GM19324 (cell line): ENCODE measurements around the gene NUP133.
"Not testable (repeated sequence)": the region's sequence is repeated elsewhere in the genome, so short reads cannot be mapped to it uniquely, and the experiment has no call there.

Source experiments
- ATAC-seq: cut with Tn5 transposase; IDR thresholded peaks from one replicate; pipeline ENCODE4 v1.9.1; 2021; ENCODE audit warnings: mild to moderate bottlenecking, moderate library complexity; ENCODE audit not compliant: unreplicated experiment, low FRiP score

NUP133 gene

GRCh38 chr1:229420765-229421164, 87.4 kb downstream of the NUP133 start:
- no peak for ATAC-seq

- ATAC-seq: no peak
Measured at GRCh38 chr1:229420224-229420623, 87.9 kb downstream of the NUP133 start.

GRCh38 chr1:229418586-229418985, 89.6 kb downstream of the NUP133 start:
- not testable (repeated sequence) for ATAC-seq

GRCh38 chr1:229412810-229413209, 95.3 kb downstream of the NUP133 start:
- ATAC-seq: not testable (repeated sequence)

- no peak for ATAC-seq
Measured at GRCh38 chr1:229412056-229412455, 96.1 kb downstream of the NUP133 start.

- no peak for ATAC-seq
Measured at GRCh38 chr1:229411434-229412055, 96.6 kb downstream of the NUP133 start.

- no peak for ATAC-seq
Measured at GRCh38 chr1:229410692-229411433, 97.3 kb downstream of the NUP133 start.

GRCh38 chr1:229410370-229410691, 97.8 kb downstream of the NUP133 start:
- no peak for ATAC-seq

- ATAC-seq: no peak
Measured at GRCh38 chr1:229409616-229410369, 98.3 kb downstream of the NUP133 start.

- no peak for ATAC-seq
Measured at GRCh38 chr1:229408458-229409037, 99.6 kb downstream of the NUP133 start.

- ATAC-seq: no peak
Measured at GRCh38 chr1:229407206-229408026, 100.7 kb downstream of the NUP133 start.

- ATAC-seq: no peak
Measured at GRCh38 chr1:229406798-229407197, 101.3 kb downstream of the NUP133 start.

GRCh38 chr1:229403573-229403972, 104.6 kb downstream of the NUP133 start:
- no peak for ATAC-seq

- no peak for ATAC-seq
Measured at GRCh38 chr1:229402993-229403392, 105.1 kb downstream of the NUP133 start.

- not testable (repeated sequence) for ATAC-seq
Measured at GRCh38 chr1:229402329-229402728, 105.8 kb downstream of the NUP133 start.

GRCh38 chr1:229397762-229398161, 110.4 kb downstream of the NUP133 start:
- no peak for ATAC-seq

- no peak for ATAC-seq
Measured at GRCh38 chr1:229396585-229397206, 111.4 kb downstream of the NUP133 start.

- ATAC-seq: not testable (repeated sequence)
Measured at GRCh38 chr1:229394517-229394916, 113.6 kb downstream of the NUP133 start.

GRCh38 chr1:229392936-229393335, 115.2 kb downstream of the NUP133 start:
- ATAC-seq: no peak
